ENCODE measurements around the gene ARRB1.

Gene ARRB1

GRCh38 chr11:75389276-75389605 is 37.8 kb upstream of the ARRB1 start:
- no peak for TF ChIP-seq CTCF (conservative IDR thresholded peaks at IDR 0.05; ENCODE audit: low read depth)
- CTCF ChIA-PET, result interaction anchor here (0.7 to 3.1 kb wide), 5 partner anchors 12 to 143 kb away, joined by 4 to 16 read pairs (median 6); no protein-coding TSS in a partner anchor
- no peak overlapping the region for H3K27ac ChIP-seq
- no peak for DNase-seq (ENCODE audit: low spot score)
- POLR2A ChIA-PET (ENCODE audit: low non-redundant PET), result no interaction called here

GRCh38 chr11:75388386-75389275 is 37.2 kb upstream of the ARRB1 start:
- DNase-seq (ENCODE audit: low spot score), result peak; percentile 73
- ChIA-PET POLR2A (ENCODE audit: low non-redundant PET) (interaction anchor here (0.6 kb wide), 1 partner anchor 845 kb away, joined by 3 read pairs; no protein-coding TSS in a partner anchor), CTCF (interaction anchor here (0.5 to 3.1 kb wide), 12 partner anchors 11 to 763 kb away, joined by 3 to 16 read pairs (median 4); partner anchors contain the start of gene GDPD5)
- H3K27ac ChIP-seq, result no peak overlapping the region
- peak; percentile 83 for TF ChIP-seq CTCF (conservative IDR thresholded peaks at IDR 0.05; ENCODE audit: low read depth)

GRCh38 chr11:75387736-75388294 is 36.4 kb upstream of the ARRB1 start:
- TF ChIP-seq CTCF (conservative IDR thresholded peaks at IDR 0.05; ENCODE audit: low read depth), result no peak
- no peak for DNase-seq (ENCODE audit: low spot score)
- H3K27ac ChIP-seq, result no peak overlapping the region
- ChIA-PET POLR2A (ENCODE audit: low non-redundant PET) (no interaction called here), CTCF (interaction anchor here (0.5 to 3.1 kb wide), 12 partner anchors 27 to 1203 kb away, joined by 3 to 16 read pairs (median 4); partner anchors contain the start of gene GDPD5)

- DNase-seq (ENCODE audit: low spot score), result peak; percentile 41
- ChIA-PET CTCF (interaction anchor here (0.6 to 3.1 kb wide), 5 partner anchors 20 to 821 kb away, joined by 4 to 16 read pairs (median 5); no protein-coding TSS in a partner anchor), POLR2A (ENCODE audit: low non-redundant PET) (no interaction called here)
- no peak for TF ChIP-seq CTCF (conservative IDR thresholded peaks at IDR 0.05; ENCODE audit: low read depth)
- H3K27ac ChIP-seq, result no peak overlapping the region
Observed at GRCh38 chr11:75386942-75387630, 35.6 kb upstream of the ARRB1 start.

GRCh38 chr11:75384438-75385080 is 33.1 kb upstream of the ARRB1 start:
- peak; percentile 97 for TF ChIP-seq CTCF (conservative IDR thresholded peaks at IDR 0.05; ENCODE audit: low read depth)
- DNase-seq (ENCODE audit: low spot score), result peak; percentile 79

More at GRCh38 chr11:75384438-75385080, 33.1 kb upstream of the ARRB1 start:
- H3K27ac ChIP-seq, result no peak overlapping the region
- POLR2A ChIA-PET (ENCODE audit: low non-redundant PET), result no interaction called here
- CTCF ChIA-PET, result interaction anchor here (0.5 to 4.1 kb wide), 16 partner anchors 10 to 132 kb away, joined by 3 to 36 read pairs (median 3); no protein-coding TSS in a partner anchor
